GM19468 (cell line): Measurements from ENCODE around the gene PPM1H.
"Not testable (repeated sequence)": the region's sequence is repeated elsewhere in the genome, so short reads cannot be mapped to it uniquely, and the experiment has no call there.

Experiments used
- ATAC-seq: cut with Tn5 transposase; IDR thresholded peaks from one replicate; pipeline ENCODE4 v1.9.1; 2021; ENCODE audit warnings: mild to moderate bottlenecking, moderate library complexity, moderate number of reproducible peaks; ENCODE audit not compliant: unreplicated experiment; ENCODE audit errors: extremely low read depth

Gene PPM1H

GRCh38 chr12:62844915-62845314 lies 90.0 kb downstream of the PPM1H start:
- ATAC-seq: no peak

- ATAC-seq: no peak
Measured at GRCh38 chr12:62843716-62844115, 91.2 kb downstream of the PPM1H start.

- ATAC-seq: no peak
Measured at GRCh38 chr12:62841846-62842245, 93.1 kb downstream of the PPM1H start.

- ATAC-seq: no peak
Measured at GRCh38 chr12:62840806-62841205, 94.1 kb downstream of the PPM1H start.

GRCh38 chr12:62839869-62840660 lies 94.9 kb downstream of the PPM1H start:
- no peak for ATAC-seq

GRCh38 chr12:62834971-62835547 lies 99.9 kb downstream of the PPM1H start:
- no peak for ATAC-seq

GRCh38 chr12:62834406-62834805 lies 100.5 kb downstream of the PPM1H start:
- ATAC-seq: no peak

GRCh38 chr12:62833634-62834033 lies 101.3 kb downstream of the PPM1H start:
- no peak for ATAC-seq

GRCh38 chr12:62832558-62832957 lies 102.4 kb downstream of the PPM1H start:
- ATAC-seq: no peak

GRCh38 chr12:62832027-62832426 lies 102.9 kb downstream of the PPM1H start:
- no peak for ATAC-seq

GRCh38 chr12:62827855-62828254 lies 107.1 kb downstream of the PPM1H start:
- no peak for ATAC-seq

GRCh38 chr12:62827042-62827441 lies 107.9 kb downstream of the PPM1H start:
- ATAC-seq: no peak

- no peak for ATAC-seq
Measured at GRCh38 chr12:62817556-62818271, 117.2 kb downstream of the PPM1H start.

GRCh38 chr12:62814243-62814642 lies 120.7 kb downstream of the PPM1H start:
- no peak for ATAC-seq

GRCh38 chr12:62813031-62813829 lies 121.7 kb downstream of the PPM1H start:
- ATAC-seq: no peak

GRCh38 chr12:62811481-62811880 lies 123.5 kb downstream of the PPM1H start:
- not testable (repeated sequence) for ATAC-seq

GRCh38 chr12:62808166-62808879 lies 126.6 kb downstream of the PPM1H start:
- peak; percentile 36 for ATAC-seq

GRCh38 chr12:62806893-62807292 lies 128.1 kb downstream of the PPM1H start:
- ATAC-seq: no peak

GRCh38 chr12:62806244-62806836 lies 128.6 kb downstream of the PPM1H start:
- ATAC-seq: no peak
